SK-N-MC (cell line): ENCODE data around the gene PRKACB.

Source experiments
- EZH2 ChIP-seq: fragments of 200-600 bp; sonication (generic); IDR thresholded peaks from one replicate; pipeline ENCODE4 v1.6.1; 2017; ENCODE audit warnings: antibody characterized with exemption
- FOXP2 ChIP-seq: optimal IDR thresholded peaks from 2 replicates; pipeline ENCODE3; 2011; ENCODE audit warnings: mild to moderate bottlenecking, moderate library complexity; ENCODE audit not compliant: insufficient read depth; ENCODE audit errors: extremely low read length, control extremely low read depth
- POLR2AphosphoS5 ChIP-seq: IDR thresholded peaks from 2 replicates; pipeline ENCODE4 v1.6.1; 2012; ENCODE audit warnings: mild to moderate bottlenecking, low read depth, low read length, borderline replicate concordance

DNA sequence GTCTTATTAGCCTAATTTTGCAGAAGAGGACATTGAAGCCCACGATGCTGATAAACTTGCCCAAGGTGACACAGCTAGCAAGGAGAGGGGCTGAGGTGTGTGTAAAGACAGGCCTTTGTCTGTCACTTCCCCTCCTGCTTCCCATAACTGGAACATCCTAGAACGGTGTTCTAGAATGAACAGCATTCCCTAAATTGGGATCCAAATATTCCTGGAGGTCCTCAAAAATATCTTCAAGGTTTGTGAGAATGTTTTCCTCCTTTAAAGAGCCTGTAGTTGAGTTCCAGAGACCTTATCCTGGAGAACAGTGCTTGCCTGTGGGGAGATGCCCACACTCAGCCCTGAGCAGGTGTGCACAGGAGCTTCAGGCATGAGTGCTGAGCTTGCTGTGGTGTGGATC, 115.9 kb downstream of the PRKACB start:
- TF ChIP-seq EZH2 (no peak), POLR2AphosphoS5 (no peak), FOXP2 (no peak)
